Liver (tissue), 3 donors: ENCODE measurements around the gene RTN4RL2.

ENCODE experiments used
- CTCF ChIP-seq: fragments of 150-350 bp; IDR thresholded peaks from 2 replicates; pipeline ENCODE4 v1.5.1; 2017; ENCODE audit warnings: improper control_type of control experiment, low read depth, low read length; ENCODE audit not compliant: missing input control
- EGR1 ChIP-seq, 2 donors: IDR thresholded peaks; 2 replicates each; pipeline ENCODE4 v1.6.1; 2016 to 2018; ENCODE audit warnings: antibody characterized with exemption in 2 of 2, low read depth in 2 of 2
- HNF4A ChIP-seq, 2 donors: conservative IDR thresholded peaks; 2 replicates each; pipeline ENCODE4 v1.6.1; 2016; ENCODE audit warnings: antibody characterized with exemption in 2 of 2, mild to moderate bottlenecking in 2 of 2
- RAD21 ChIP-seq, 2 donors: IDR thresholded peaks; 2 replicates each; pipeline ENCODE4 v1.6.1; 2016; ENCODE audit warnings: antibody characterized with exemption in 2 of 2, mild to moderate bottlenecking in 2 of 2
- REST ChIP-seq: IDR thresholded peaks from 2 replicates; pipeline ENCODE4 v1.6.1; 2016; ENCODE audit warnings: antibody characterized with exemption, mild to moderate bottlenecking
- SP1 ChIP-seq: IDR thresholded peaks from 2 replicates; pipeline ENCODE4 v1.6.1; 2018; ENCODE audit warnings: antibody characterized with exemption, mild to moderate bottlenecking
- TAF1 ChIP-seq: conservative IDR thresholded peaks from 2 replicates; pipeline ENCODE4 v1.6.1; 2016; ENCODE audit warnings: antibody characterized with exemption, mild to moderate bottlenecking
- YY1 ChIP-seq: IDR thresholded peaks from 2 replicates; pipeline ENCODE4 v1.6.1; 2016; ENCODE audit warnings: antibody characterized with exemption, mild to moderate bottlenecking
- ZBTB33 ChIP-seq: IDR thresholded peaks from 2 replicates; pipeline ENCODE4 v1.6.1; 2016; ENCODE audit warnings: antibody characterized with exemption
- donor health status: healthy.
- donor health status: healthy.

DNA sequence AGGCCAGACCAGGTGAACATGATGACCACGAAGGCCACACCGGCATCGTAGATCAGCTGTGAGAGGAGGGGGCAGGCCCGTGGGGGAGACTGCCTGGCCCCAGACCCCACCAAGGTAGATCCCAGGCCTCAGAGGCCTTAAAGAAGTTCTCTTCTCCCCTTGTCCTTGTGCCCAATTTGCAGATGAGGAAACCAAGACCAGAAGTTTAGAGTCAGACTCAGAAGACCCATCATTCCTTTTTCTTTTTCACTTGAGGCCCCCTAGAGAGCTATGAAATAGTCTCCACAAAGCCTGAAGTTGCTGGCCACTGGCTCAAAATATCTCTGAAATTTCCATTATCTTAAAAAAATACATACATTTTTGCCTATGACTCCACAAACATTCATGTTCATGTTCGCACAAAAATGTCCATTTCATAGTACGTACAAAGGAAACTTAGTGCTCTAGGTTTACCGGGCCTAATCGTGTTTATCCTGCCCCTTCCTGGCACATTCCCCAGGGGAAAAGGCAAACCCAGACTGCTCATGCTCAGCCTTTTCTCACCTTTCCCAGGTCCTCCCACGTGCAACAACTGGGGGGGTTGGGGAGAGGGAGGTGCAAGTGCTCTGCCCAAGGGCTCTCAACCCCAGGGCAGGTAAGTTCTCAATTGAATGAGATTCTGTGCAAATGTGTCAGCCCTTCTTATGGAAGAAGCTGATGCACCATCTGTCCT, 35.9 kb downstream of the RTN4RL2 start:
- TF ChIP-seq CTCF (no peak), TAF1 (no peak), ZBTB33 (no peak), RAD21 (IDR thresholded peaks at IDR 0.05) (peak in 1 of 2 donors; percentile 21), REST (no peak), SP1 (peak; percentile 36), HNF4A (conservative IDR thresholded peaks at IDR 0.05) (peak; percentile 27 to 66), EGR1 (IDR thresholded peaks at IDR 0.05; ENCODE audit: low read depth in 2 of 2) (no peak), YY1 (peak; percentile 20)
